GM18502 (cell line): ENCODE results near the gene CDK11B.
"Not testable (repeated sequence)": the region's sequence is repeated elsewhere in the genome, so short reads cannot be mapped to it uniquely, and the experiment has no call there.

Source experiments
- ATAC-seq: cut with Tn5 transposase; IDR thresholded peaks from one replicate; pipeline ENCODE4 v1.9.1; 2021; ENCODE audit warnings: mild to moderate bottlenecking; ENCODE audit not compliant: unreplicated experiment, poor library complexity

The CDK11B gene

GRCh38 chr1:1683104-1683905 lies 24.5 kb upstream of the CDK11B start:
- no peak for ATAC-seq

- ATAC-seq, result no peak
Measured at GRCh38 chr1:1680912-1681273, 22.1 kb upstream of the CDK11B start.

GRCh38 chr1:1680031-1680911 lies 21.5 kb upstream of the CDK11B start:
- no peak for ATAC-seq

DNA sequence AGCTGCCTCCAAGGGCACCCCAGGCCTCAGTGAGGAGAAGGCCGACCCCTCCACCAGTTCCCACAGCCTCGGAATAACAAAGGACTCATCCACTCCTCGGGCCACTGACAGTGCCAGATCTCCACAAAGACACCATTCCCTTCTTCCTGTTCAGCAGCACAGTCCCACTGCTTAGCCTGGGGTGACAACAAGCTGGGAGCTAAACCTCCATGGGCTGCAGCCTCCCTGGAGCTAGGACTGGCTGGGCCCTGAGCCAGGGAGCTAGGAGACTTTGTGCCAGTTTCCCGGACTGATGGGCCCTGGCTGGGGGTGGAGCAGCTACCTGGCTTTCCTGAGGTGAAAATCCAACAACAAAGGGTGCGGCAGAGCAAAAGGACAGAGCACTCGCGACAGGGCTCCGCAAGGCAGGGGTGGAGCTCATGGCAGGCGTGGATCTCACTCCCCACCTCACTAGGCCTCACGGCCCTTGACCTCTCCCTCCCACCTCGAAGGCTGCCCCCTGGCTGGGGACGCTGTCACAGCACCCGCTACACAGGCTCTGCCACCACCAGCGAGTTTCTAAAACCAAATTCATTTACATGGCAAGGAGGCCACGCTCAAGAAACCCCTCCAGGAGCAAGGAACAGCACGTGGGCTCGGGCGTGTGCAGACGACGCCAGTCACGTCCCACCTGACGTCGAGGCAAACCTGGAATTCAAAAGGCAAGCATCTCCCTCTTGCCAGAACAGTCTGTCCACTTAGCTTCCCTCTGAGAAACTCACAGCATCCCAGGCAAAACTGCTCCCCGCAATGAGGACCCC lies 20.0 kb upstream of the CDK11B start:
- no peak for ATAC-seq

DNA sequence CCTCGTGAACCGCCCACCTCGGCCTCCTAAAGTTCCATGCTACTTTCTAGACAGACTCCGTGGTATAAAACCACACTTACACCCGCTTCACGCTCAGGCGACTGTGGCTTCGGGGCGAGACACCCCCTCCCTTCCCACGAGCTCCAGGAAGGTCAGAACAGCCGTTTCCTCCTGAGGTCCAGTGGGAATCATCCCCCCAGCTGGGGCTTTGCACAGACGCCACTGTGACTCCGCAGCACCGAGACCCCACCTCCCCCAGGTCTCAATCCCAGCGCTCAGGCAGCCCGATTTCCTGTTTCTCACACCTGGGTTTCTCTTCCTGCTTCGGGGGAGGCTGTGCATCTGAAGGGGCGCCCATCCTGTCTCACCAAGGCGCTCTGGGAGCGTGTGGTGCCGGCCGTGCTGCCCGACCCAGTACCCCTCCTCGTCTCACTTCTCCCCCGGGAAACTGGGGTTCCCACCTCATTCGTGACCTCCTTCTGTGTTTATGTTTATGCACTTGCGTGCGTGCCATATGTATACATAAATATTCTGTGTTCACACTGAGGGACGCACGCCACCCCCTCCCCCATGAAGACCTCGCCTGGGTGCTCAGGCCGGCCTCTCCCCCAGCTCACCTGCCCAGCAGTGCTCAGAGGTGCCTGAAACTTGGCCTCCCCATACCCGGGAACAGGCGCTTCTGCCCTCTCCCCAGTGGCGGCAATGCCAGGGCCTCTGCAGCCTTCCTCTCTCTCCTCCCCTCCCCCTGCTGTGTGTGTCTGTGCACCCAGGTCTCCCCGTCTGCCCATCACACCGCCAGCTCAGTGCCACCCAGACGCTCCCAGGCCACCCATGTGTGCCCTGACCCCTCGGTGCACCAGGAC lies 19.1 kb upstream of the CDK11B start:
- ATAC-seq, result peak; percentile 66

GRCh38 chr1:1676087-1676486 lies 17.3 kb upstream of the CDK11B start:
- ATAC-seq, result not testable (repeated sequence)

DNA sequence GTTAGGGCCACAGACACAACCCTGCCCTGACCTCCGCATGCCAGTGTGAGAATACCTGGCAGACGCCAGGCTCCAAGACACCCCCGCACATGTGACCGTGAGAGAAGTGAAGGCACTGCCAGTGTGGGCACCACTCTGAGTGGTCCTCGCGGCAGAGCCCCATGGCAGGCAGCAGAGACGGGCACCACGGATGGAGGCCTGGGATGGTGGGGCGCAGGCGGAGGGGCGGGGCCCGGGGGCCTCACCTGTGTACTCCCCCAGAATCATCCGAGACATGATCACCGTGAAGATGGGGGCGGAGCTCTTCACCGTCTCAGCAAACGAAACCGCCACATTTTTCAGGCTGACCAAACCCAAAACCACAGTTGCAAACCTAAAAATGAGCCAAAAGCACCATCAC lies 16.4 kb upstream of the CDK11B start:
- not testable (repeated sequence) for ATAC-seq

DNA sequence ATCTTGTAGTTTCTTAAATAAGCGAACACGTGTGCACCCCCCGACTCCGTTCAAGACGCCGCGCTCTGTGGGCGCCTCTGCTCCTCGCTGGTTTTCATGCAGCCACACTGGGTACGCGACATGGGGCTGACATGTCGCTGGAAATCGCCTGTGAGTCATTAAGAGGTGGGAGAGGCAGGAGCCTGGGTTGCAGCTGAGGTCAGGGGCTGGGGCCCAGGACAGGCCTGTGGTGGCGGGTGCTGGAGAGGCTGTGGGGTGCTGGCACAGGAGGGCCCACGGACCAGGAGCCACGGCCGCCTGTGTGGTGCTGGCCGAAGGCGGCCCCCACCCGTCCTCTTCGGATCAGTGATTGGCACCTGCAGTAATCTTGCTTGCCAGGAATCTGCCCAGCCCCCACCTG lies 16.0 kb upstream of the CDK11B start:
- ATAC-seq, result not testable (repeated sequence)

DNA sequence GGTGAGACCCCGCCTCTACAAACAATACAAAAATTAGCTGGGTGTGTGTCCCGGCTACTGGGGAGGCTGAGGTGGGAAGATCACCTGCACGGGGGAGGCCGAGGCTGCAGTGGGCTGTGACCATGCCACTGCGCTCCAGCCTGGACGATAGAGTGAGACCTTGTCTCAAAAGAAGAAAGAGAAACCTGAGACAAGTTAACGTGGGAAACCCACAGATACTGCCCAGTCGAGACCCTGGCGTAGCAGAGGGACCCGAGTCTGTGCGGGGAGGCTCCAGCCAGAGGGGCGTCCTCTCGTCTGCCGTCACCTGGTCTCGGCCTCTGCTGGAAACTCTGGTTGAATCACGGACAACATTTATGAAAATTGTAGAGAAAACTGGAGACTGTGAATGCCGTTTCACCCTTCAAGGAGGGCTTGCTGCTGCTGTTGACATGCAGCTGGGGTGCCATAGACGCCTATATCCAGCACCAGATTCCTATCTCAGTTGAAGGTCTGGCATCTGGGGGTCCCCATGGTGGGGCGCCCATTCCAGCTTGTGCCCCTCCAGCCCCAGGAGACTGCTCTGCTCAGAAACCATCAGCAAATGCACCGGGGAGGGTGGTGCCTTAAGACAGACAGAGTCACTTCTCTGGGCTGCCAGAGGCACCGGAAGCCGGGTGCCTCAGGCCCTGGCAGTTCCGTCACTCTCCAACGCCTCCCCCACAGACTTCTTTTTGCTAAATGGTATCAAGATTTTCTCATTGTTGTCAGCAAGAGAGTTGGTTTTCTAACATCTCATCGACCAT lies 13.6 kb upstream of the CDK11B start:
- ATAC-seq, result no peak

DNA sequence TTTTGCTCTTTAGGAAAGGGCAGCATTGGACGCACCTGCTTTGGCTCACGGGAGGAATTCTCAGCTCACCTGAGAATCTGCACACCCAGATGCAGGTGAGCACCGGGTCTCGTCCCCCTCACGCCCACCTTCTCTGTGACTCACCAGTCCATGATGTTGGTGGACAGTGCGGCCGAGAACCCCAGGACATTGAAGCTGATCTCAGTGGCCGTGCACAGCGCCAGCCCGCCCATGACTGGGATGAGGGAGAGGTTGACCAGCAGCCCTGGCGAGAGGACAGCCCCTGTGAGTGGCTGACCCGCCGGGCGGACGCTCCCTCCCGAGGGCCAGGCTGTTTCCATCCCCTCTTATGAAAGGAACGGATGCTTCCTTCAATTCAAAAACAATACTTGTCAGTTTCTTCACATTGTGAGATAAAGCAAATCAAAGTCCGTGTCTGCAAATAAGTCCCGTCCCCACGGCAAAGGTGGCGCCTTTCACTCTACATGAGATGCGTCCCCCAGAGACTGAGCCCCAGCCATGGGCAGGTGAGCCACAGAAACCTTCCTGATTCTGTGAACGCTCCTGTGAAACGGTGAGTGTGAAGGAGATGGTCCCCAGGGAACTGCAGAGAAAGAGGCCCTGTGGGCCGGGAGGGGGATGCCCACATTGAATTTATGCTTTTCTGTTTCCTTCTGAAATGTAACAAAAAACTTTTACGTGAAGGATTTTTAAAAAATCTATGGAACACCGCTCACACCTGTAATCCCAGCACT lies 12.7 kb upstream of the CDK11B start:
- ATAC-seq, result no peak

- no peak for ATAC-seq
Measured at GRCh38 chr1:1670866-1671265, 12.1 kb upstream of the CDK11B start.

GRCh38 chr1:1669468-1670440 lies 10.9 kb upstream of the CDK11B start:
- no peak for ATAC-seq

- no peak for ATAC-seq
Measured at GRCh38 chr1:1666526-1666925, 7.7 kb upstream of the CDK11B start.

DNA sequence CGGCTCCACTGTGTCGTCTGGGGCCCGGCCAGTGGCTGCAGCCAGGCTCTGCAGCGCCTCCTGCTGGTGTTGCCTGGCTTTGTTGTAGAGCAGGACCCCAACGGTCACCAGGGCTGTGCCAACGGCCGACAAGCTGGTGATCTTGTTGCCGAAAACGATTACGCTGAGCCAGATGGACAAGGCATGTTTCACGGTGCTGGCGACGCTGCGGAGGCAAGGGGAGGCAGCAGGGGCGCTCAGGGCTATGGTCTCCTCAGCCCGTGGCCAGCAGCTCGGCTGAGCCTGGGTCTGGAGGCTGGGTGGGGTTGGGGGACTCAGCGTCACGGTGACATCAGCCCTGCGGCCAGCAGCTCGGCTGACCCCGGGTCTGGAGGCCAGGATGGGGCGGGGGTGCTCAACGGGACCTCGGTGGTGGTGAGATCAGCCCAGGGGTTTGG lies 7.0 kb upstream of the CDK11B start:
- ATAC-seq, result no peak

DNA sequence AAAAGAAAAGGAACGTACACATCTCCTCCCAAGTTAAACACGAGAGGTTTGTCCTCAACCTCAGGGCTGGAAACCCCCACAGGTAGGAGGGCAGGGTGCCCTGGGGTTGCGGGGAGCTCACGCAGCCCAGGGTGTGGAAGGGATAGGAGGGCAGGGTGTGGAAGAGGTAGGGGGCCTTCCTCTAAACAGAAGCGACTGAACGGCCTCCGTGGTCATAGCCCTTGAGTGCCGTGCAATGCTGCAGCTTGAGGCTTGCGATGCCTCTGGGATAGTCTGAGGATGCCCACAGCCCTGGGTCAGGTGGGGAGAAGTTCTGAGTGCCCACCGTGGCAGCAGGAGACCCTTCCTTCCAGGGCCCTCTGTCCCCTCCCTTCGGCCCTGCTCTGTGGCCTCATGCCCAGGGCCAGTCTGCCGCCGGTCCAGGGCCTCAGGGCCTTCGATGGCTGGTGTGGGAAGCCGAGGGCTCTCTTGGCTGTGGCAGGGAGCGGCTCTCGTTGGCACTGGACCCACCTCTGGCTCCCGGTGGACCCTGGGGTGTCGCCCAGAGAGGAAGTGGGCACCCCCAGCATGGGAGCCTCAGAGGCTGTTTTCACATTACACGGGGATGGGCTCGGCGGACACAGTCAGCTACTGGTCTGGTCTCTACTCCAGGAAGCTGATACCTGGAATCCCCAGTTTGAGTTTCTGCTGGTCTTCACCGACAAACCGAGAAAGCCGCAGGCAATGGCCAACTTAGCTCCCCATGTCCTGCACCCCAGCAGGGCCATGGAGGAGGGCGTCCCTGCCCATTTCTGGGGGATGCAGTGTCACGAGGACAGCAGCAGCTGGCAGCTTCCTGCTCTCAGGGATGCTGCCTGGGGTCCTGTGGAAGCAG lies 6.4 kb upstream of the CDK11B start:
- no peak for ATAC-seq

GRCh38 chr1:1664318-1664717 lies 5.5 kb upstream of the CDK11B start:
- ATAC-seq, result not testable (repeated sequence)
